HEK293T (cell line): ENCODE results near the gene ARHGAP23.

Source experiments
- BHLHE40 ChIP-seq: fragments of 450-650 bp; IDR thresholded peaks from 2 replicates; pipeline ENCODE4 v1.6.1; 2016; ENCODE audit warnings: mild to moderate bottlenecking, moderate library complexity, borderline replicate concordance
- PKNOX1 ChIP-seq: fragments of 450-650 bp; IDR thresholded peaks from 2 replicates; pipeline ENCODE4 v1.6.1; 2016
- ZNF384 ChIP-seq: fragments of 450-650 bp; IDR thresholded peaks from 2 replicates; pipeline ENCODE4 v1.6.1; 2016

- TF ChIP-seq BHLHE40, result no peak
- TF ChIP-seq PKNOX1, result no peak
- no peak for TF ChIP-seq ZNF384
Observed at GRCh38 chr17:38419508-38419981, 8.7 kb upstream of the ARHGAP23 start.
